ENCODE measurements around the gene RRP12.

The RRP12 gene

DNA sequence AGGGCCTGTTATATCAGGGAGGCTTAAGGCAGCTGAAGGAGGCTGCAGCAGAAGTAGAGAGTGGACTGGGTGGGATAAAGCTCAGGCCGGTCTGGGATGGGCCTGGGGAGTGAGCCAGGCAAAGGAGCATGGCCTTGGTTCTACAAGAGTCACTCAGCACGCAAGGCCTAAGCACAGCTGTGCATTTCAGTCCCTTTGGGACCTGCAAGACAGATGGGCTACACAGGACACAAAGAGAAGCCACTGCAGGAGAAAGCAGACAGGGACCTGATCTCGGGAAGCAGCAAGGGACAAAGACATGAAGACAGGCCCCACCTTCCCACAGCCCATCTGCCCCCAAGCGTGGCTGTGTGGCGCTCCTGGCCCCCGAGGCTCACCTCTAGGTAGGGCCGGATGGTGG is 29.4 kb downstream of the RRP12 start:
- no peak overlapping the region for H3K4me3 ChIP-seq (ENCODE audit: control insufficient read depth, low read depth, low read length)
- DNase-seq (ENCODE audit: low read depth) = no peak
- TF ChIP-seq, protein P1, sequence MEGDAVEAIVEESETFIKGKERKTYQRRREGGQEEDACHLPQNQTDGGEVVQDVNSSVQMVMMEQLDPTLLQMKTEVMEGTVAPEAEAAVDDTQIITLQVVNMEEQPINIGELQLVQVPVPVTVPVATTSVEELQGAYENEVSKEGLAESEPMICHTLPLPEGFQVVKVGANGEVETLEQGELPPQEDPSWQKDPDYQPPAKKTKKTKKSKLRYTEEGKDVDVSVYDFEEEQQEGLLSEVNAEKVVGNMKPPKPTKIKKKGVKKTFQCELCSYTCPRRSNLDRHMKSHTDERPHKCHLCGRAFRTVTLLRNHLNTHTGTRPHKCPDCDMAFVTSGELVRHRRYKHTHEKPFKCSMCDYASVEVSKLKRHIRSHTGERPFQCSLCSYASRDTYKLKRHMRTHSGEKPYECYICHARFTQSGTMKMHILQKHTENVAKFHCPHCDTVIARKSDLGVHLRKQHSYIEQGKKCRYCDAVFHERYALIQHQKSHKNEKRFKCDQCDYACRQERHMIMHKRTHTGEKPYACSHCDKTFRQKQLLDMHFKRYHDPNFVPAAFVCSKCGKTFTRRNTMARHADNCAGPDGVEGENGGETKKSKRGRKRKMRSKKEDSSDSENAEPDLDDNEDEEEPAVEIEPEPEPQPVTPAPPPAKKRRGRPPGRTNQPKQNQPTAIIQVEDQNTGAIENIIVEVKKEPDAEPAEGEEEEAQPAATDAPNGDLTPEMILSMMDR (conservative IDR thresholded peaks at IDR 0.05; ENCODE audit: control insufficient read depth, insufficient read depth, low read depth, low read length) = no peak

GRCh38 chr10:97367126-97367649 is 34.0 kb downstream of the RRP12 start:
- no peak for DNase-seq (ENCODE audit: low read depth)
- TF ChIP-seq, protein P1 (conservative IDR thresholded peaks at IDR 0.05; ENCODE audit: control insufficient read depth, insufficient read depth, low read depth, low read length) = no peak
- no peak overlapping the region for H3K4me3 ChIP-seq (ENCODE audit: control insufficient read depth, low read depth, low read length)

DNA sequence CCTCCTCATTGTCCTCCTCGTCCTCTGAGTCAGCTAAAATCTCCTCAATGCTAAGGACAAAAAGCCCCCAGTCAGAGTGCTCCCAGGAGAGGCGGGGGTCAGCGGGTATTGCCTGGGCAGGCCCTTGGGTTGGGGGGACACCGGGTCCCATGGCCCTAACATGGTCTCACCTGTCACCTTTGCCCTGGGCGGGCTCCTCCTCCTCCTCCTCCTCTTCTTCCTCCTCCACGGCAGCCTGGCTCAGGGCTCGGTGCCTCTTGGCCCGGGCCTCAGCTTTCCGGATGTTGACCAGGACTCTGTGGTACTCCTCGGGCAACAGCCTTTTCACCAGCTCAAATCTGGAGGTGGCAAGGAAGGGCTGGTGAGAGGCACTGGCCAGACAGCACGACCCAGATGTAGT is 34.6 kb downstream of the RRP12 start:
- no peak for DNase-seq (ENCODE audit: low read depth)
- no peak overlapping the region for H3K4me3 ChIP-seq (ENCODE audit: control insufficient read depth, low read depth, low read length)
- TF ChIP-seq, protein P1 (conservative IDR thresholded peaks at IDR 0.05; ENCODE audit: control insufficient read depth, insufficient read depth, low read depth, low read length) = no peak

DNA sequence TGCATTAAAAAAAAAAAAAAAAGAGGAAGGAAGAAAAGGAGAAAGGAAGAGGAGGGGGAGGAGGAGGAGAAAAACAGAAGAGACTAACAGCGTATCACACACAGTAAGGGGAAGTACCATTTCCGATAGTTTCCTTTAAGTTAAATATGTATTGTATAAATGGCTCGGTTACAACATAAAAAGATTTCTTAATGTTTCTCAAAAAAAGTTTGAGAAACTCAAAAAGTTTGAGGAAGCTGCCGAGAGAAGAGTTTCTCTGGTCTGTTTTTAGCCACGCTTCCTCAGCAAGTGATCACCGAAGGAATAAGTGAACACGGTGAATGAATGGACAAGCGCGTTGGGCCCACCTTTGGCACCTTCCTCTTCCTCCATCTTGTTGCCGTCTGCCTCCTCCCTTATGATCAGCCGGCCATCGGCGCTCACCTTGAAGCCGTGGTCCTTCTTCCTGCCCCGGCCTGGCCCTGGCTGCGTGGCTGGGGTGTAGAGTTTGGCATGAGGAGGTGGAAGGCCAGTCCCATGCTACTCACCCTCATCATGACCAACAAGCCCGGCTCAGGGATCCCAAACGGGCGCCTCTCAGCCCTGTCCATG is 35.3 kb downstream of the RRP12 start:
- no peak for DNase-seq (ENCODE audit: low read depth)
- no peak overlapping the region for H3K4me3 ChIP-seq (ENCODE audit: control insufficient read depth, low read depth, low read length)
- TF ChIP-seq, protein P1 (conservative IDR thresholded peaks at IDR 0.05; ENCODE audit: control insufficient read depth, insufficient read depth, low read depth, low read length) = no peak

DNA sequence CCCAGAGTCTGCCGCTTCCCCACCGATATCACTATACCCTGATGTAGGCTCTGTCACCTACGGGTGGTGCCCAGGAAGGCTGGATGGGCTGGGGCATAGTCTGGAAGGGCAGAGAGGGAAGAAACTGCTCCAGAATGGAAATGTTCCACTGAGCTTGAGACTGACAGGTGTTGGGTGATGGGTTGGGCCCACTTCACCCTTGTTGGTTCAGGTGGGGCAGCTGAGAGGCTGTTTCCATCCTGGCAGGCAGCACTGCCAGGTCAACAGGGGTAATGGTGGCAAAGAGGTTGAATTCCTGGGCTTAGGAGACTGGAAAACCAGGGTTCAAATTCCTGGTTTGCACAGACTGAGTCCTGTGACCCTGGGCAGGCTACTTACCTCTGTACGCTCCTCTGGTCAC is 38.1 kb downstream of the RRP12 start:
- H3K4me3 ChIP-seq (ENCODE audit: control insufficient read depth, low read depth, low read length) = no peak overlapping the region
- no peak for DNase-seq (ENCODE audit: low read depth)
- TF ChIP-seq, protein P1 (conservative IDR thresholded peaks at IDR 0.05; ENCODE audit: control insufficient read depth, insufficient read depth, low read depth, low read length) = no peak

DNA sequence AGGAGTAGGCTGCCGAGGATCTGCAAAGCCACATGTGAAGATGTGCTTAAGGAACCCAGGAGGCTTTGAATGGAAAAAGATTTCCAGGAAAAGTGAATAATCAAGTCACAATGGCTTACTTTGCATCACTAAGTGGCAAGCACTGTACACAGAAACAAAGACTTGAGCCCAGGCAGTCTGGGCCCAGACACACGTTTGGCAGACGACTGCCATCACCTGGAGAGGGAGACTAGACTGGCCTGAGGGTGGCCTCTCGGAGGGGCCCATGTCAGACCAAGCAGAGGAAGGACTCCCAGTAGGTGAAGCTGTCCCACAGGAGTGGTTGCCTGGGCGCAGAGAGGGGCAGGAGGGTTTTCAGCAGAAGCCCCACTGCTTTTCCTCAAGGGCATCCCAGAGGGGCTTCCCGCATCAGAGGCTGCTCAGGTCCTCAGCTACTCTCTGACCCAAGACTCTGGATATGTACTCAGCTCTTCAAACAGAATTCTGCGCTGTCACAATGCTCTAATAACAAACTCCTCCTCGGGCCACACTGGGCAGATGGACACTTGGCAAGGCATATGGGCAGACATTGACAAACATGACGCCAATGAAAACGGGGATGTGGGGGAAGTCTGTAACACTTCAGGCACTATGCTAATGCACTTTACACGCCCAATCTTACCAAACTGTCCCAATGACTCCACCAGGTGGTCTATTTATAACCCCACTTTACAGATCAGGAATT is 38.7 kb downstream of the RRP12 start:
- DNase-seq (ENCODE audit: low read depth) = no peak
- TF ChIP-seq, protein P1 (conservative IDR thresholded peaks at IDR 0.05; ENCODE audit: control insufficient read depth, insufficient read depth, low read depth, low read length) = no peak
- H3K4me3 ChIP-seq (ENCODE audit: control insufficient read depth, low read depth, low read length) = no peak overlapping the region

Data from fibroblast of mammary gland (primary cell).